HG02840 (cell line): ENCODE data around the gene ATP8A2.
"Not testable (repeated sequence)": the region's sequence is repeated elsewhere in the genome, so short reads cannot be mapped to it uniquely, and the experiment has no call there.

Source experiments
- ATAC-seq: cut with Tn5 transposase; IDR thresholded peaks from one replicate; pipeline ENCODE4 v1.9.1; 2021; ENCODE audit warnings: mild to moderate bottlenecking, moderate library complexity, moderate number of reproducible peaks; ENCODE audit not compliant: unreplicated experiment, low FRiP score

Gene ATP8A2

DNA sequence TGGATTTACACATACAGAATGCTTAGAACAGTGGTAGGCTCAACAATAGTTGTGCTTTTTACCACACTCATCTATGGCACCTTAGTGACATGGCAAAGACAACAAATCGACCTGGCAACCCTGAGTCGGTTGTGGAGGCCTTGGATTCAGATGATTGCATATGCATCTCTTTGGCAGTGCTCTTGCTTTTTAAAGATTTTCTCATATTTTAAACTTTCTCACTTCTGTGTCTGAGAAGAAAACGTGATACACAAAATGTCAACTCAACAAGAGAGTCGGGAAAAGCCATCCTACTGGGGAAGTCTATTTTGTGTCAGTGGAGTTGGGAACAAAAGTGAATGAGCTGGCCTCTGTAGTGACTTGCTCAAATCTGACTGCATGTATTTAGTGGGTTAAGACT, 85.8 kb downstream of the ATP8A2 start:
- no peak for ATAC-seq

DNA sequence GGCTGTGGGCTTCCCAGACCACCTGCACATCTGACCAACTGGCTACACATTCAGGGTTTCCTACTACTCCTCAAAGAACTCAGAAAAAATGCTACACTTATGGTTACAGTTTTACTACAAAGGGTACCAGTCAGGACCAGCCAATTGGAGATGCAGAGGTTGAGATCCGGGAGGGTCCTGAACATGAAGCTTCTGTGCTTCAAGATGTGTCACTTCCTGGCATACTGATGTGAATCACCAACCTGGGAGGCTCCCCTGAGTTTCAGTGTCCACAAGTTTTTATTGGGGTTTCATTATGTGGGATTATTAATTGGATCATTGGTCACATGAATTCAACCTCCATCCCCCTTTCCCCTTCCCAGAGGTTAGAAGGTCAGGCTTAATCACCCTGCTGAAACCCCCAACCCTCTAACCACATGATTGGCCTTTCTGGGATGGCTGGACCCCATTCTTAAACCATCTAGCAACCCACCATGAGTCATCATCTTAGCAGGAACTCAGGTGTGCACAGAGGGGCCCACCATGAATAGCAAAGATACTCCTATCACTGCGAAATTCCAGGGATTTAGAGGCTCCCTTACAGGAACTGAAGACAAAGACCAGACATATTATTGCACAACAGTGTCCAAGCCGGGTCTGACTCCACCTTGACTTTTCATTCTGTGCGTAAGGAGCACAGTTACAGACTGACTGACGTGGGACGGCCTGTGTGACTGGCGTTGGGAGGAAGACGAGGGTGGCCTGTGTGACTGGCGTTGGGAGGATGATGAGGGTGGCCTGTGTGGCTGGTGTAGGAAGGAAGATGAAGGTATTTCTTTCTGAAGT, 90.7 kb downstream of the ATP8A2 start:
- ATAC-seq, result no peak

DNA sequence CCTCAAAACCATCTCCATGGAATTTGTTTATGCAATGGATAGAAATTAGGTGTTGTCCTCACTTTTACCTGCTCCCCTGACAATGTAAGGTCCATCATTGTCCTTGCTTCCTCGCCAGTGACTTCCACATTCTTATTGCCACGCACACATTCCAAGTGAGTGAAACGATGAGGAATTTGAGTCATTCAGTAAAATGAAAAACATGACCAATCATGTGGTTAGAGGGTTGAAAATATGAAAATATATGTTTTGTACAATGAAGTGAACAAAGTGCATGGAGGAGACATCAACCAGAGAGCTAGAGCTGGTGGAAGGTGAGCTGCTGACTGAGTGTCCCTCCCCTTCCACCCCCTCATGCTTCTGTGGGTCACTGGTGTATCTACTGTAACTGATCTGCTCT, 91.7 kb downstream of the ATP8A2 start:
- no peak for ATAC-seq

DNA sequence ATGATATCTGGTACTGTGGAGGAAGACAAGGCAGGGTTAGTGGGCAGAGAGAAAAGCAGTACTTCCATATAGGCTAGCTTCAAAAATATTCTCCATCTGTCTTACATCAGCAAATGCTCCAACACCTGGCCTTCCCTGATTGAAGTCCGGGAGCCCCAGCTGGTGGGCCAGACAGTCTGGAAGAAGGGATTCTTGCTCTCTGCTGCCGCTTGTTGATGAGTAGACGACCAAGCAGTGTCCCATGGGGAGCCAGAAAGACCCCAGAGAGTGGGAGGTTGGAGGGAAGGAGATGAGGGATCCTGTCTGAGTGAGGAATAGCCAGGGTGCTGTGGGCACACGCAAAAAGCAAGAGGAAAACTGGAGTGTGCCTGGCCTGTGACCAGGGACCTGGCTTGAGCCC, 95.1 kb downstream of the ATP8A2 start:
- no peak for ATAC-seq

DNA sequence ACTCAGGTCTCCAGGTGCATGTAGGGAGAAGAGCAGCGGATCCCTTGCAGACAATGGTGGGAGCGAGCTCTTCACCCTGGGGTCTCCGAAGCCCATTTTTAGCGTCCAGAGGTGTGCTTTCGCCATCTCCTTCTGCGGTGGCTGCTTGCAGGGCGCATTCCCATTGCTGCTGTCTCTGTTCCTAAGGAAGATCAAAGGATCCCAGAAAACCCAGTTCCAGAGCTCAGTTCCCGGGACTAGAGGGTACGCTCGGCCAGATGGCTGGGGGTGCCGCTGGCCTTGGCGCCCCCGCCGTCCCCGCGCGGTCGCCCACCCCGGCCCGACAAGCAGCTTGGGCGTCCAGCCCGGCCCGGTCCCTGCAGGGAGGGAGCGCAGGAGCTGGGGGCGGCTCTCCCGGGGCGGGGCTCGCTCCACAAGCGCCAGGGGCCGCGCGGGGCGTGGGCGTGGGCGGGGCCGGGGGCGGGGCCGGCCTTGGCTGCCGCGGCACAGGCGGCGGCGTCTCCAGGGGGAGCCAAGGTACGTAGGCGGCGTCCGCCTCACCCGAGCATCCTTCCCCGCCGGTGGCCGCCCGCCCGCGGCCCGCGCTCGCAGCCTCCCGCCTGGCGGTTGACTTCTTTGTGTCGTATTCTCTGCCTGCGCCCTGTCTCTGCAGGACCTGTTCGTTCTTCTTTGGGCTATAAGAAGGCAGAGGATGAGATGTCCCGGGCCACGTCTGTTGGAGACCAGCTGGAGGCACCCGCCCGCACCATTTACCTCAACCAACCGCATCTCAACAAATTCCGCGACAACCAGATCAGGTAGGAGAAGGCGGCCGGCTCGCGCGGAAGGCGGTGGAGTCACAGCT, 96.8 kb downstream of the ATP8A2 start:
- ATAC-seq, result no peak

DNA sequence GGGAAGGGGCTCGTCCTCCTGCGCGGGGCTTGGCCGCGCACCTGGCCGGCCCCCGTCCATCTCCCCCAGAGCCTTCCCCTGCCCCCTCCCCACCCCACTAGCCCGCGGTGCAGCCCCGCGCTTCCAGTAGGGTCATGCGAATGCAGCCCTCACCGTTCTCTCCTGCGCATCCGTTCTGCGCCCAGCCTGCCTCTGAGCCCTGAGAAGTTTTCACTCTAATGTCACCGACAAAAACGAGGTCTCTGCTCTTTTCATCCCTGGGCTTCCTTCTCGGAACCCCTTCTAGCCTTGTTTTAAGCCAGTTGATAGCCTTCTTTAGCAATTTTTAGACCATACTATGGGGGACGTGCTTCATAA, 97.4 kb downstream of the ATP8A2 start:
- ATAC-seq, result no peak

DNA sequence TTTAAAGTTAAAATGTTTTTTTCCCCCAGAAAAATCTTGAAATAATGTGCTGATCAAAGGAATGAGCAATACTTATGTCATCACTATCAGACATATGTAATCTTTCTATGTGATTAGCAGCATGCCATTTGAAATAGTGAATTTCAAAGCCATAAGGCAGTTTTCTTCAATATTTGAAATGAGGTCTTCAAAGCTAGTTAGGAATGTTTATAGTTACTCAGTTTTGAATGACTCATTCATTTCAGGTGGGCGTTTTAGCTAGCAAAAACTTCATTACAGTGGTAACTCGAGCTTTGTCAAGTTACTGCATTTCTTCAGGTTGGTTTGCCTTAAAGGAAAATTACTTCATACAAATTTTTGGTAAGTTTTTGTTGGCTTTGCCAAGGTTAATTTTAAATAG, 102.1 kb downstream of the ATP8A2 start:
- ATAC-seq, result no peak

DNA sequence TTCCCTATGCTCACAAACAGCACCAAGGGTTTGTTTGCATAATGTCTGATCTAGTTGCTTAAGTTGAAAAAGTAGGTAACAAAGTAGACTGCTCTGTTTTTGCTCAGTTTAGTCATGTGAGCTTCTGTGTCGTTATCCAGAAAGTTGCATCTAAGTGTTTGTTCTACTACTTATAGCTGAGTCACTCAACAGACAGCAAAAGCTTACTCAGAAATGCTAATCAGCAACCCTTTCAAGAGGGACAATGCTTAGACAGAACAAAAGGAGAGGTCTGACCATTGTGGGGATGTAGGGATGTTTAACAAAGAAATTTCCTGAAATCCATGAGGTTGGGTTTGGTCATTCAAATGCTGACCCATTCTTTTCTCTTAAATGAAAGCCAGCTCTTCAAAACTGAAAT, 106.4 kb downstream of the ATP8A2 start:
- ATAC-seq, result no peak

DNA sequence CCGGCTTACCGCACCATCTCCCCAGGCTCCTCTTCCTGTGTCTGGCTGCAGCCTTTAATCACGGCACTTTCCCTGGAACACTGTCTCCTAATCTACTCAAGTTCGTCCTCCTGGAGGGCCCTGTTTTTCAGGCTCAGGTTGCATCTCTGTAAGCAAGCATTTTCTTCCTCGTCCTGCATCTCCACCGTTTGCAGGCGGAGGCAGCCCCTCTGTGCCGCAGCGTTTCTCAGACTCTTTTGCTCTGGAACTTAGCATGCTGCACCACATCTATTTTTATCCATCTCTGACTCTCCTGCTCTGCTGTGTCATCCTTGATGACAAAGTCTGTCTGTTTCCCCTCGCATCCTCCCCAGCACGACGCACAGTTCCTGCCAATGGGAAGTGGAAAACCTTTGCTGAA, 117.5 kb downstream of the ATP8A2 start:
- ATAC-seq, result no peak

DNA sequence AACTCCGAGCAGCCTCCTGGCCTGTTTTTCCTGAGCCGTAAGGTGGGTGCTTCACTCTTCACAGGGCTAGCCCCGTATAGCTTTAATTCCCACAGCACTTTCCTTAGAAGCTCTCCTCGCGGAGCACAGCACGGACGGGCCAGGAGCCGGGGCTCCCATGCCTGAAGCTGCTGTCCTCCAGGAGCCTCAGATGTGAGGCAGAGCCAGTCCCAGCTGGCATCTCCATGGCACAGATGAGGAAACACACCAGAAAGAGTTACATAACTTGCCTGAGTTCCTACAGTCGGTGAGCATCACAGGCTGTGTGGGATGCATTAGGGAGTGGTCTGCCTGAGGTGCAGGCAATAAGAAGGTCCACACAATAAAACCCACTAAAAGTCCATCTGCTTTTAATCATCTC, 118.5 kb downstream of the ATP8A2 start:
- no peak for ATAC-seq

DNA sequence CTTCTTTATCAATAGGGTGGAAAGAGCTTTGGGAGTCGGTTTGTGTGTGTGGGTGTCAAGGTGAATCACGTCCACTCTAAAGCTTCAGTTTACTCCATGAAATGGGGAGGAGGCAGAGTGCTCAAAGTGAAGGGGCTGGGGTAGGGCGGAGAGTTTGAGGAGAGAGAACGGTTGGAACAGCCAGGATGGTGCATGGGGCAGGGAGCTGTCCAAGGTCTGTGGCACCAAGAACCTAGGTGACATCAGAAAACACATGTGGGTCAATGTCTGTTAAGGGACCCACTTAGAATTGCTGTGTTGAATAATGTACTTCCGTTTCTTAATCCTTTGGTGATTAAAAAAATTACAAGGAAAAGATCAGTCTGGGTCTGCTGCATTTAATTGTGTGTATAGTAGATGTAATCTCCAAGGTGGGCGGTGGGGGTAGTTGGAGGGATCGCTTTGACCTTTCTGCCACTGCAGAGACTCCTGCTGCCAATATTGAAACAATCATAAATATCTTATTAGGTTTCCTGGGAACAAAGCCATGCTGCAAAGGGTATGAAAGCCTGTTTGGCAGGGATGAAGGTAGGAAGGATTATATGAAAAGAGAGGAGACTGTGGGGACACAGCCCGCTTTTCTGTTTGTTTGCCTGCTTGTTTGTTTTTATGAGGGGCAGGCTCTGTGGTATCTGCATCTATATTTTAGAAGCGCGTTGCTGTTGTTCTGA, 122.3 kb downstream of the ATP8A2 start:
- ATAC-seq, result no peak

DNA sequence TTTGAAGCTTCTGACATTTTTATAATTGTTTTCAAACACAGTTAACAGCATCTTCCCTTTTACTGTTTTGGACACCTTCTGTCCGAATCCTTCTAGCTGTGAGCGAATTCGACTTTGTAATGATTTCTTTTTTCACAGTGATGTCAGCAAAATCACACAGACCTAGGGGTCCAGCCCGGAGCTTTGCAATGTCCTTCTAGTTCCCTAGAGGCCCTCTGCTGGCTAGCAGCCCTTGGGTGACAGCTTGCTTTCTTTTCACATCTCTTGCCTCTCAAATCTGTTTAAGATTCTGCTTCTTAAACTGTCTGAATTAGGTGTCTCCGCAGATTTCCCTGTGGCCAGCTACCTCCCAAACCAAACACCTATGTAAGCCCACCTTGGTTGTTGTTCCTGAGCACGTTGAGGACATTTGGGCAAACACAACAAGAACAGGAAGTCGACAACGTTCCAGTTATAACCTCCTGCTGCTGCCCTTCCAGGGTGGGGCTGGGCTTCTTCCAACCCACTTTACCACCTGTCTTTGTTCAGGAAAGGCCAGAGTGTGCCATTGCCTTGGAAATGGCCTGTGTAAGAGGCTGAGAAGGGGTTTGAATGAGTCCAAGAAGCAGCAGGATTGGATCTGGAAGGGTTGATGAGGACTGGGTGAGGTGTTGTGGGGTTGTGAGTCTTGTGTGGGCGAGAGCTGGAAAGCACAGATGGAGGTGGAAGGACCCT, 123.1 kb downstream of the ATP8A2 start:
- ATAC-seq, result no peak

DNA sequence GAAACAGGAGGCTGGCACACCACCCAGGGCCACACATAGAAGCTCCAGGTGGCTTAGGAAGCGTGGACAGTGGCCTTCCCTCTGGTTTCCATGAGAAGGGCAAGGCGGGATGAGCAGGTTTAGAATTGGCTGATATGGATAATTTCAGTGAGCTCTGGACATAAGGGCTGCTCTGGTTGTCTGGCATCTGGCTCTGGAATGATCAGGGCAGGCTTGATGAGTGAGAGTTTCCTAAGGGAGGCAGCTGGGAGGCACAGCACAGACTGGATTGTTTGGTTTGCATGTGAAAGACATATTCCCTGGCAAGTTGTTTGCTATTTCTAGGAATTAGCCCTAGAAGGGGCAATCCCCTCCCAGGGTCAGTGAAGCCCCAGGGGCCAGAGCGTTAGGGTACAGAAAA, 129.5 kb downstream of the ATP8A2 start:
- no peak for ATAC-seq

DNA sequence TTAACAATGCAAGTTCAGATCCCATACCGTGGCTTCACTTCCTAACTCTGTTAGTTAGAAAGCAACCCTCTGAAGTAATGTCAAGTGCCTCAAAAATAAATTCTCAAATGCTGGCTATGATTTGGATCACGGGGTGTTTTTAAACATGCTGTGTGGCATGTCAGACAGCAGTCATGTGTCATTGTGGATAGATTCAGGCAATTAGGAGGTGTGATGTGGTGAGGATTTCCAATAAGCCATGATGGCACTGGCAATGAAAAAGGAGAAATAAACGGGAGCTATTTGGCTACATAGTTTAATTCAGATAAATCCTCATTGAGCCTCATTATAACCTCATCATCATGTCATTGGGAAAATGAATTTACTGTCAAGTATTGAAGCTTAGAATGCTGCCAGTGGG, 130.3 kb downstream of the ATP8A2 start:
- ATAC-seq, result no peak

DNA sequence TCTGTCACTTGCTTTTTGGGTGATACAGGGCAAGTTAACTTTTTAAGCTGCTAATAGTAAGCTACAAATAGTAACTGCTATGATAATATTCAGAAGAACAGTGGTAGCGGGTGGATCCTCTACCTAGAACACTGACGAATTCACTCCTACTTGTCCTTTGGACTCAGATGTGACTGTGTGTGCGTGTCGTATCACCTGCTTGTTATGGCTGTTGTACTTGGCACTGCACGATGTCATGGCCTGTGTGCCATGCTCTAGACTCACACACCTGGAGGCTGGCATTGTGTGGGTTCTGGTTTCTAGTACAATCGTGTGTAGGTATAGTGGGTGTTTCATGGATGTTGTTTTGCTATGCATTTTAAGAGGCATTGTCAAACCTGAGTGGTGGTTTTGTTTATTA, 130.8 kb downstream of the ATP8A2 start:
- no peak for ATAC-seq

DNA sequence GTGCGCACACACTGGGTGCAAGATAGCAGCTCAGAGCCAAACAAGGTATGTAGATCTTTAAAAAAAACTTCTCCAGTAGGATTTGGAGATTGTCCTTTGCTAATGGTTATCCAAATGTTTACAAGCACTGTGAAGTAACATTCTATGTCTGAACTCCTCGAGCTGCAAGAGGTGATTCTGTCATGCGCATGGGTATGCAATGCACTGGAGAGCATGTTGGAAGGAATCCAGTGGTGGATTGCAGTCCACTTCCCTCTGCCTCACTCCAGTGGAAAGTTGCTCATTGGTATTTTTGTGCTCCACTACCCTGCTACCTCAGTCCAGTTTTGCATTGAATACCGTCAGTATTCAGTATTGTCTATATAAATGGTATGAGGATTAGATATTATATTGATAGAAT, 132.1 kb downstream of the ATP8A2 start:
- ATAC-seq, result no peak

DNA sequence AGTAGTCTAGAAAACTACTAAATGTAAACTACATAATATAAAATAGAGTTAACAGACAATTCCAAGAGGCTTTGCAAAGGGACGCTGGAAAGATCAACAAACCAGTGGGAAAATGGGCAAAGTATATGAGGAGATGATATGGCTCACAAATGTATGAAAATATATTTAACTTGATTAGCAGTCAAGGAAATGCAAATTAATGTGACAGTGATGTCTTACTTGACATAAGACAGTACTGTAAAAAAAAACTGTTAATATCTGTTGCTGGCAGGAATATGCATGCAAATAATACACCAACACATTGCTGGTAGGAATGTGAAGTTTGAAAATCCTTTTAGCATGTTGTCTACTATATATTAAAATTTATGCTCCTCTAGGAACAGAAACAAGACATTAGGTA, 136.1 kb downstream of the ATP8A2 start:
- ATAC-seq, result no peak

DNA sequence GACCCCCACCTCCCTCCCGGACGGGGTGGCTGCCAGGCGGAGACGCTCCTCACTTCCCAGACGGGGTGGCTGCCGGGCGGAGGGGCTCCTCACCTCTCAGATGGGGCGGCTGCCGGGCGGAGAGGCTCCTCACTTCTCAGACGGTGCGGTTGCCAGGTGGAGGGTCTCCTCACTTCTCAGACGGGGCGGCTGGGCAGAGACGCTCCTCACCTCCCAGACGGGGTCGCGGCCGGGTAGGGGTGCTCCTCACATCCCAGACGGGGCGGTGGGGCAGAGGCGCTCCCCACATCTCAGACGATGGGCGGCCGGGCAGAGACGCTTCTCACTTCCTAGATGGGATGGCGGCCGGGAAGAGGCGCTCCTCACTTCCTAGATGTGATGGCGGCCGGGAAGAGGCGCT, 141.3 kb downstream of the ATP8A2 start:
- not testable (repeated sequence) for ATAC-seq

DNA sequence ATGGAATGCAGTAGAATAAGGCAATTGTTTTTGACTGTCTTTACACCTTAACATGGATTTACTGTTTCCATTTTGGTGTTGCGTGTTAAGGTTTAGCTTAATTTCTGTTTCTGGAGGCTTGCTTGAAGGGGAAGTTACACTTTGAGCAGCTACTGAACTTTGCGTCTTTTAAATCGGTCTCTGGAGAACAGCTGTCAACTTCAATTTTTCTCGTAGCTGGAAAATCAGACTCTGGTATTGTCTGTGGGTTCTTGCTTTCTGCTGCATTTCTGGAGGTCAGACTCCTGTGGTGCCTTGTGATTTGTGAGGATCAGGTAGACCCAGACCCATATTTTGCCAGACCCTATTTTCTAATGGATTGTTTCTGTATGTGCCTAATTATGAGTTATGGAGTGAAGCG, 146.7 kb downstream of the ATP8A2 start:
- ATAC-seq, result no peak

DNA sequence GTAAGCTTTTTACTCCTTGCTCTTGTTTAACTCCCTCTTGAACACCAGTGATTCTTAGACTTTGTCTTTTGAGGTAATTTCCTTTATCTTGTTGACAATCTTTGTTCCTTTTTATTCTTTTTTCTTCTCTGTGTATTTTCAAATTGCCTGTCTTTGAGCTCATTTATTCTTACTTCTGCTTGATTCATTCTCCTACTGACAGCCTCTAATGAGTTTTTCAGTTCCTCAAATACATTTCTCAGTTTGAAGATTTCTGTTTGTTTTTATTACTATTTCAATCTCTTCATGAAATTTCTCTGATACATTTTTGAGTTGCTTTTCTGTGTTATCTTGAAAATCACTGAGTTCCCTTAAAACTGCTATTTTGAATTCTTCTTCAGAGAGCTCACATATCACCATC, 154.1 kb downstream of the ATP8A2 start:
- no peak for ATAC-seq

DNA sequence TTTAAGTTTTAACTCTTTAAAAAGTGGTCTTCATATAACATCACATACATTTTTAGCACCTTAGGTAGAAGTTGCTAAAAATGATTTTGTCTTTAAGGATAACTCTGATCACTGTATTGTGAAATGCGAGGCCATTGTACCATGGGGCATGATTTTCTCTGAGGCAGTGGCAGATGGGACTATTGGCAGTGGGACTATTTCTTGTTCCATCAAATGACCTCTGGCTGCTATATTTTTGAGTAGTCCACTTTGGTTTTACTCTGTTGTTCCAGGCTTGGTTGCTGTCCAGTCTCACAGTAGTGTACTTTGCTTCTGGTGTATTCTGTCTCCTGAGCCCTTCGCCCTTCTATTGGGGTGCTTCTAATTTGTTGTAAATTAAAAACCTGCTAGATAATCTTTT, 156.5 kb downstream of the ATP8A2 start:
- ATAC-seq, result no peak
